ENCODE measurements around the gene TRAPPC5.

DNA sequence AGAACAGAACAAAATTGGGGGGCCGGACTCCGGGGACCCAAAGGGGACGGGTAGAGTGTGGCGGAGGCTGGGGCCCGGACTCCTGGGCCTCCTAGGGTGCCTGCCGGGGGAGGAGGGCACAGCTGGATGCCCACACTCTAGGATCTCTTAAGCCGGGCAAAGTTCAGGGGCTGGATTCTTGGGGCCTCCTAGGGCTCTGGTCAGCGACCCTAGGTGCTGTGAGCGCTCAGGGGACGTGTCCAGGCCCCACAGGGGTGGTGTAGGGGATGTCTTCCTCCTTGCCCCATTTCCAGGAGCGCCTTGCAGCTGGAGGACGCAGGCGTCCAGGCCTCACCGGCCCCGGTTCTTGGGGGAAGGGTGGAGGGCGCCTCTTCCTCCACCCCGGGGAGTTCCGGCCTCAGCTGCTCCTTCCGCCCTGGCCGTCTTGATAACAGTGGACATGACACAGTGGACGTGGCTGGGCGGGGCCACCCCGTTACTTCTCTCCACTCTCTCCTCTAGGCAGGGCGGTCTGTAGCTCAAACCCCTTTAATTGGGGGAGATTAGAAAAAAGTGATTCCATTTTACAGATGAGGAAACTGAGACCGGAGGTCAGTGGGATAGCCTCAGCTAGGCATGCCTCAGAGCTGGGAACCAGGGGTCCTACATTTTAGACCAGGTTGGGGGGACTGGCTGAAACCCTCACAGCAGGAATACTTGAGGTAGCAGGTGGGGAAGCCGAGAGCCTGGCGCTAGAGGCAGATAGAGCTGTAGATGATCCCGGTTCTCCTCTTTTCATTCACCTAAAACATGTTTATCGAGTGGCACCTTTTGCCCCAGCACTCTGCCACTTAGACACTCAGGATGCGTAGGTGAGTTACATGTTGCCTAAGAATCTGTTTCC lies 43.0 kb upstream of the TRAPPC5 start:
- TF ChIP-seq, protein P1, sequence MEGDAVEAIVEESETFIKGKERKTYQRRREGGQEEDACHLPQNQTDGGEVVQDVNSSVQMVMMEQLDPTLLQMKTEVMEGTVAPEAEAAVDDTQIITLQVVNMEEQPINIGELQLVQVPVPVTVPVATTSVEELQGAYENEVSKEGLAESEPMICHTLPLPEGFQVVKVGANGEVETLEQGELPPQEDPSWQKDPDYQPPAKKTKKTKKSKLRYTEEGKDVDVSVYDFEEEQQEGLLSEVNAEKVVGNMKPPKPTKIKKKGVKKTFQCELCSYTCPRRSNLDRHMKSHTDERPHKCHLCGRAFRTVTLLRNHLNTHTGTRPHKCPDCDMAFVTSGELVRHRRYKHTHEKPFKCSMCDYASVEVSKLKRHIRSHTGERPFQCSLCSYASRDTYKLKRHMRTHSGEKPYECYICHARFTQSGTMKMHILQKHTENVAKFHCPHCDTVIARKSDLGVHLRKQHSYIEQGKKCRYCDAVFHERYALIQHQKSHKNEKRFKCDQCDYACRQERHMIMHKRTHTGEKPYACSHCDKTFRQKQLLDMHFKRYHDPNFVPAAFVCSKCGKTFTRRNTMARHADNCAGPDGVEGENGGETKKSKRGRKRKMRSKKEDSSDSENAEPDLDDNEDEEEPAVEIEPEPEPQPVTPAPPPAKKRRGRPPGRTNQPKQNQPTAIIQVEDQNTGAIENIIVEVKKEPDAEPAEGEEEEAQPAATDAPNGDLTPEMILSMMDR (IDR thresholded peaks at IDR 0.05; ENCODE audit: insufficient read depth, low read depth, low read length) = no peak
- TF ChIP-seq EZH2 (IDR thresholded peaks at IDR 0.05; ENCODE audit: insufficient read depth, low read length) = no peak
